ENCODE results near the gene LSM7. TPM values are rescaled to one million over a fixed set of nuclear protein-coding genes. Genes with fewer than 3 reads are reported as not detected.

The LSM7 gene
- total RNA-seq, 3 donors from 2014 or later, result 60.3 to 111 (median 93.1) TPM

DNA sequence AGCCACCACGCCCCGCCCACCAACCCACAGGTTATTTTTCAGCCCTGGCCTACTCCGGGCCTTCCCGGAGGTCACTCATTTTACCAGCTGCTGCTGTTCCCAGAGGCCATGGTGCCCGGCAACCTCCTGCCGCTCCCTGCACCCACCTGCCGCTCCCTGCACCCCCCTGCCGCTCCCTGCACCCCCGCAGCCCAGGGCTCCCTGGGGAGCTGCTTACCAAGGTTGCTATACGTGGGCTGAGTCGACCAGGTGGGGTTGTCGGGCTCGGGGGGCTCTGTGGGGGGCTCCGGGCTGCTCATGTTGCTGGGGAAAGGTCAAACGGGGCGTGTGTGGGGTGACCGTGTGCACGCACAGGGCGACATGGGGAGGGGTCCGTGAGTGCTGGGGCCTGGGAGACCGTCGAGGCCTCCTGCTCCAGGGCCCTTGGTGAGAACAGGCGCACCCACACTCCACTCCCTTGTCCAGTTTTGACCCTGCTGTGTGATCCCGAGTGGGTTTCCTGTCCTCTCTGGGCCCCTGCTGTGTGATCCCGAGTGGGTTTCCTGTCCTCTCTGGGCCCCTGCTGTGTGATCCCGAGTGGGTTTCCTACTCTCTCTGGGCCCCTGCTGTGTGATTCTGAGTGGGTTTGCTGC, 47.6 kb downstream of the LSM7 start:
- Histone ChIP-seq H3K36me3 (ENCODE audit: low read depth) (no peaks in the 10 kb centered on the region), H3K4me3 (no peak overlapping the region), H3K4me1 (ENCODE audit: low read depth) (peaks cover 12% of the 10 kb centered on the region), H3K9me3 (no peaks in the 10 kb centered on the region)
- ATAC-seq, result no peak
- intact Hi-C loops (cut with DNase I, micrococcal nuclease), result no loop called here
- TF ChIP-seq, protein P1, sequence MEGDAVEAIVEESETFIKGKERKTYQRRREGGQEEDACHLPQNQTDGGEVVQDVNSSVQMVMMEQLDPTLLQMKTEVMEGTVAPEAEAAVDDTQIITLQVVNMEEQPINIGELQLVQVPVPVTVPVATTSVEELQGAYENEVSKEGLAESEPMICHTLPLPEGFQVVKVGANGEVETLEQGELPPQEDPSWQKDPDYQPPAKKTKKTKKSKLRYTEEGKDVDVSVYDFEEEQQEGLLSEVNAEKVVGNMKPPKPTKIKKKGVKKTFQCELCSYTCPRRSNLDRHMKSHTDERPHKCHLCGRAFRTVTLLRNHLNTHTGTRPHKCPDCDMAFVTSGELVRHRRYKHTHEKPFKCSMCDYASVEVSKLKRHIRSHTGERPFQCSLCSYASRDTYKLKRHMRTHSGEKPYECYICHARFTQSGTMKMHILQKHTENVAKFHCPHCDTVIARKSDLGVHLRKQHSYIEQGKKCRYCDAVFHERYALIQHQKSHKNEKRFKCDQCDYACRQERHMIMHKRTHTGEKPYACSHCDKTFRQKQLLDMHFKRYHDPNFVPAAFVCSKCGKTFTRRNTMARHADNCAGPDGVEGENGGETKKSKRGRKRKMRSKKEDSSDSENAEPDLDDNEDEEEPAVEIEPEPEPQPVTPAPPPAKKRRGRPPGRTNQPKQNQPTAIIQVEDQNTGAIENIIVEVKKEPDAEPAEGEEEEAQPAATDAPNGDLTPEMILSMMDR (IDR thresholded peaks at IDR 0.05), result no peak
- peak in 2 of 3 donors; percentile 23 to 56 for DNase-seq

DNA sequence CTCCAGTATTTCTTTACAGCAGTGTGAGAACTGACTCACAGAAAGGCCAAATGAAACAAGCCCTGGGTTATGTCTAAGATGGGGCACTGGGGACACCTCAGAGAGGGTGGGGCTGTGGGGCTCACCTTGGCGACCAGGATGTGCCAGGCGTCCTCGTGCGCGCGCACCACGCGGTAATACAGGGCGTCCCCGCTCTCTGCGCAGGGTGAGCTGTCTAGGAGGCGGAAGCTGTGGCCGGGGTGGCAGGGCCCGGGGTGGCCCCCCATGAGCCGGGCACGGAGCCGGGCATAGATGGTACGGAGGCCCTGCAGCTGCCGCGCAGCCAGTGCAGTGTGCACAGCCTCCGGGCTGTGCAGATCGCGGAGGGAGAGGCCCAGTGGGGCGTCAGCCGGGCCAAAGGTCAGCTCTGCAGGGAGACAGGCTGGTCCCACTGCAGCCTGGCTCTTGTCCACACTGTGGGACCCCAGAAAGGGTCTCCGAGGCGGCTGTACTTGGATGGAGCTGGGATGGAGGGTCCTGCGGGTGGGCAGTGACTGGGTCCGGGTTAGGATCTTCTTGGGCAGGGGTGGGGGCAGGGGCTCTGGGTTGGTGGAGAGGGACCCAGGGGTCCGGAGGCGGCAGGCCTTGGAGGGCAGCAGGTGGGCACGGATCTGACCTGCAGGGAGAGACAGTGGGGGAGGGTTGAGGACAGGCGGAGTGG, 49.8 kb downstream of the LSM7 start:
- Histone ChIP-seq H3K36me3 (ENCODE audit: low read depth) (no peaks in the 10 kb centered on the region), H3K4me1 (ENCODE audit: low read depth) (peaks cover 31% of the 10 kb centered on the region), H3K4me3 (no peak overlapping the region), H3K9me3 (no peaks in the 10 kb centered on the region)
- peak; percentile 48 for ATAC-seq
- intact Hi-C loops (cut with DNase I, micrococcal nuclease), result loop anchor here in 1 of 2 donors (10.0 kb wide), 1 partner anchor 124 kb away; the partner anchor contains the start of gene AP3D1
- DNase-seq, result peak; percentile 51 to 81 (median 77)
- TF ChIP-seq, protein P1 (IDR thresholded peaks at IDR 0.05), result no peak

DNA sequence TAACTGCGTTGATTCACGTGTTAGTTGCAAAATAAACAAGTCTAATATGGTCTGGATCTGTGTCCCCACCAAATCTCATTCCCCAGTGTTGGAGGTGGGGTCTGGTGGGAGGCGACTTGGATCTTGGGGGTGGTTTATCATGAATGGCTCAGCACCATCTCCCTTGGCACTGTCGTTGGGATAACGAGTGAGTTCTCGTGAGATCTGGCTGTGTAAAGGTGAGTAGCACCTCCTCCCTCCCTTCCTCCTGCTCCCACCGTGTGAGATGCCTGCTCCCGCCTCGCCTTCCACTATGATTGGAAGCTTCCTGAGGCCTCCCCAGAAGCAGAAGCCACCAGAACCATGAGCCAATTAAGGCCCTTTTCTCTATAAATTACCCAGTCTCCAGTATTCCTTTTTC, 51.2 kb downstream of the LSM7 start:
- peaks cover 44% of the 10 kb centered on the region for H3K4me1 ChIP-seq (ENCODE audit: low read depth)
- no peak for ATAC-seq

DNA sequence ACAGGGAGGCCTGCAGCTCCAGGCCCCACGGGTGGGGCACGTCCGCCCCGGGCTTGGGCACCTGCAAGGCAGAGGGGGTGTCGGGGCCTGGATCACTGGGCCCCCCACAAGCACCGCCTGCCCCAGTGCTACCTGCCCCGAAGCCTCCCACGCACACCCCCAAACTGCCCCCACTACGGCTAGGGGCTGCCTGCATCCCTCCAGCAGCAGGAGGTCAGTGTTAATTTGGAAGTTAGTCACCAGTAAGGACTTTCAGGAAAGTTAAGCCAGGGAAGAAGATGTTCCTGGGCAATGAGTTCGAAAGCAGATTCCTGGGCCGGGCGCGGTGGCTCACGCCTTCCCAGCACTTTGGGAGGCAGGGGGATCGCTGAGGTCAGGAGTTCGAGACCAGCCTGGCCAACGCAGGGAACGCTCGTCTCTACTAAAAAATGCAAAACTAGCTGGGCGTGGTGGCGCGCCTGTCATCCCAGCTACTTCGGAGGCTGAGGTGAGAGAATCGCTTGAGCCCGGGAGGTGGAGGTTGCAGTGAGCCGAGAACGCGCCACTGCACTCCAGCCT, 51.9 kb downstream of the LSM7 start:
- TF ChIP-seq, protein P1 (IDR thresholded peaks at IDR 0.05), result no peak

More for the DNA sequence above, 51.2 kb downstream of the LSM7 start:
- TF ChIP-seq, protein P1 (IDR thresholded peaks at IDR 0.05), result no peak
- Histone ChIP-seq H3K36me3 (ENCODE audit: low read depth) (no peaks in the 10 kb centered on the region), H3K4me3 (no peak overlapping the region), H3K9me3 (no peaks in the 10 kb centered on the region)
- intact Hi-C loops (cut with DNase I, micrococcal nuclease), result loop anchor here in 1 of 2 donors (10.0 kb wide), 1 partner anchor 122 kb away; the partner anchor contains the start of gene AP3D1
- DNase-seq, result no peak

DNA sequence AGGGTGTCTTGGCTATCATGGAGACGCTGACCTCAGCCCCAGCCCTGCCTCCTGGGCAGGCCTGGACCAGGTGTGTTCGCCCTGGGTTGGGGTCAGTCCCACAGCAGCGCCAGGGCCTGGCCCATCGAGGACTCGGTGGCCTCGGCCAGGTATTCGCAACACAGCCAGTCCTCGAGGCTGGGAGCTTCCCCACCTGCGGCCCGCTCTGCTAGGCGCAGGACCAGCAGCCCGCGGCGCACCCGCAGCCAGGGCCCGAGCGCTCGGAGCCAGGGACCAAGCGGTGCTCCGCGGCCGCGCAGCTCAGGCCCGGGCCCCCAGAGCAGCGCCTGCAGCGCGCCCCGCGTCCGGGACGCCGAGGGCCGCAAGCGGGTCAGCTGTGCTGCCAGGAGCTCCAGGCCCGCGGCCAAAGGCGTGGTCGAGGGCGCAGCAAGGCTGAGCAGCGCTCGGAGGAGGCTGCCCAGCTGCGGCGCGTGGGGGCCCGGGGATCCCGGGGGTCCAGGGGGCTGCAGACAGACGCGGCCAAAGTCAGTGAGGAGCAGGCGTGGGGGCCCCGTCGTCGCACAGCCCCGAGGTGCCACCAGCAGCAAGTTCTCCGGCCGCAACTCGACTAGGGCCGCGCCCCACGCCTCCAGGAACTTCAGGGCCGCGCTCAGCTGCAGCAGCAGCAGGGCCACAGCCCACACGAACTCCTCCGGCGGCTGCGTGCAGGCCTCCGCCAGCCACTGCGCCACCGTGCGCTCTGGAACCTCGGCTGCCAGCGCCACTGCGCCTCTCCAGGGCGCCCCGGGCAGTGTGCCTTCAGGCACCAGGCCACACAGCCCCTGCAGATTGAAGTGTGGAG, 52.6 kb downstream of the LSM7 start:
- ATAC-seq, result peak; percentile 67
- peak; percentile 63 to 78 (median 78) for DNase-seq
- H3K36me3 ChIP-seq (ENCODE audit: low read depth), result no peaks in the 10 kb centered on the region
- TF ChIP-seq, protein P1 (IDR thresholded peaks at IDR 0.05), result no peak
- no peak overlapping the region for H3K4me3 ChIP-seq
- H3K4me1 ChIP-seq (ENCODE audit: low read depth), result peaks cover 56% of the 10 kb centered on the region
- intact Hi-C loops (cut with DNase I, micrococcal nuclease), result loop anchor here in 1 of 2 donors (10.0 kb wide), 1 partner anchor 121 kb away; the partner anchor contains the start of gene AP3D1
- no peaks in the 10 kb centered on the region for H3K9me3 ChIP-seq

More for the DNA sequence above, 51.9 kb downstream of the LSM7 start:
- no peak for ATAC-seq
- Histone ChIP-seq H3K9me3 (no peaks in the 10 kb centered on the region), H3K36me3 (ENCODE audit: low read depth) (no peaks in the 10 kb centered on the region), H3K4me1 (ENCODE audit: low read depth) (peaks cover 51% of the 10 kb centered on the region), H3K4me3 (no peak overlapping the region)
- DNase-seq, result no peak
- intact Hi-C loops (cut with DNase I, micrococcal nuclease), result loop anchor here in 1 of 2 donors (10.0 kb wide), 1 partner anchor 122 kb away; the partner anchor contains the start of gene AP3D1

All from mucosa of descending colon (tissue), 3 donors.